H1 (cell line): ENCODE results near the gene SLC22A13. TPM values are rescaled to one million over a fixed set of nuclear protein-coding genes. Genes with fewer than 3 reads are reported as not detected.

Source experiments
- CTCF ChIA-PET: fragments of 300-600 bp; sonication (Branson Sonifier 250); formaldehyde crosslinking; loops from one replicate; lab custom pipeline; 2021; ENCODE audit not compliant: partially characterized antibody; lab: Charles Lee
- POLR2A ChIA-PET: fragments of 300-600 bp; sonication (Branson Sonifier 250); formaldehyde crosslinking; loops from one replicate; lab custom pipeline; 2021; ENCODE audit warnings: inconsistent platforms; ENCODE audit not compliant: partially characterized antibody; lab: Charles Lee
- DNase-seq, 2 experiments: peaks; one replicate each; pipeline versions ENCODE4 v3.0.0 to v3.0.0-alpha.2; 2010 to 2022; ENCODE audit warnings: low spot score in 2 of 2, low read depth in 1 of 2, mixed read lengths in 1 of 2
- FAIRE-seq: peaks from 2 replicates; lab custom pipeline; 2011; peaks lifted over from hg19 to GRCh38; lab: Jason Lieb, UNC
- H2AFZ ChIP-seq: 2 replicates; pipeline ENCODE4 v1.8.1; 2012; ENCODE audit warnings: low read length, inconsistent platforms
- H2AK5ac ChIP-seq: 2 replicates; pipeline ENCODE4 v1.6.1; 2013; ENCODE audit warnings: low read depth, low read length
- H2BK120ac ChIP-seq: replicated peaks from 2 replicates; pipeline ENCODE3; 2013; ENCODE audit warnings: low read depth, low read length, inconsistent platforms
- H2BK12ac ChIP-seq: 2 replicates; pipeline ENCODE4 v1.6.1; 2013; ENCODE audit warnings: low read depth, low read length
- H2BK15ac ChIP-seq: 2 replicates; pipeline ENCODE4 v1.6.1; 2013; ENCODE audit warnings: low read length
- H2BK20ac ChIP-seq: 2 replicates; pipeline ENCODE4 v1.6.1; 2013; ENCODE audit warnings: low read length
- H2BK5ac ChIP-seq: 2 replicates; pipeline ENCODE4 v1.6.1; 2013; ENCODE audit warnings: low read depth, low read length
- H3K14ac ChIP-seq: 2 replicates; pipeline ENCODE4 v1.6.1; 2013; ENCODE audit warnings: inconsistent platforms; ENCODE audit not compliant: insufficient read length
- H3K18ac ChIP-seq: 2 replicates; pipeline ENCODE4 v1.6.1; 2013; ENCODE audit warnings: low read length; ENCODE audit errors: extremely low read depth
- H3K23ac ChIP-seq: 2 replicates; pipeline ENCODE4 v1.6.1; 2013; ENCODE audit warnings: inconsistent platforms; ENCODE audit not compliant: insufficient read length
- H3K23me2 ChIP-seq: 2 replicates; pipeline ENCODE4 v1.6.1; 2013; ENCODE audit warnings: low read depth, low read length
- H3K27ac ChIP-seq: 2 replicates; pipeline ENCODE4 v1.6.1; 2011; ENCODE audit warnings: low read depth, low read length, inconsistent platforms
- H3K27me3 ChIP-seq, 4 experiments: replicated peaks in 1 of 4; 1 replicate in 1 of 4; 2 replicates in 3 of 4; pipeline versions ENCODE4 v1.6.1 to v1.8.1; 2011 to 2013; ENCODE audit warnings: low read length in 3 of 4, mild to moderate bottlenecking in 3 of 4, inconsistent platforms in 2 of 4, mixed read lengths in 2 of 4, moderate library complexity in 1 of 4; ENCODE audit not compliant: control insufficient read depth in 3 of 4, insufficient read depth in 3 of 4; ENCODE audit errors: extremely low read depth in 1 of 4
- H3K36me3 ChIP-seq, 4 experiments: 2 replicates each; pipeline versions ENCODE4 v1.6.1 to v1.8.1; 2011 to 2013; ENCODE audit warnings: mild to moderate bottlenecking in 4 of 4, low read length in 3 of 4, moderate library complexity in 2 of 4, control low read depth in 1 of 4, inconsistent platforms in 1 of 4; ENCODE audit not compliant: insufficient read depth in 4 of 4, control insufficient read depth in 2 of 4
- H3K4ac ChIP-seq: replicated peaks from 2 replicates; pipeline ENCODE3; 2013; ENCODE audit warnings: low read length, low read depth, mixed read lengths, inconsistent platforms; ENCODE audit not compliant: insufficient read length
- H3K4me1 ChIP-seq, 4 experiments: replicated peaks in 1 of 4; 1 replicate in 1 of 4; 2 replicates in 3 of 4; pipeline versions ENCODE4 v1.6.1 to v1.8.1; 2011 to 2013; ENCODE audit warnings: low read length in 3 of 4, inconsistent platforms in 2 of 4, mixed read lengths in 1 of 4; ENCODE audit not compliant: insufficient read depth in 4 of 4, control insufficient read depth in 3 of 4
- H3K4me2 ChIP-seq, 2 experiments: 2 replicates each; pipeline versions ENCODE4 v1.6.1 to v1.8.1; 2011 to 2013; ENCODE audit warnings: low read depth in 2 of 2, low read length in 2 of 2, control low read depth in 1 of 2, inconsistent platforms in 1 of 2, mild to moderate bottlenecking in 1 of 2; ENCODE audit not compliant: insufficient read depth in 1 of 2
- H3K4me3 ChIP-seq, 4 experiments: fragments of 200-600, 300-600 bp in 1 of 4; sonication (generic), shearing (Covaris generic), sonication (Bioruptor Twin) in 1 of 4; 2 replicates each; pipeline versions ENCODE4 v1.5.1 to v1.8.1; 2011 to 2016; ENCODE audit warnings: low read length in 4 of 4, low read depth in 3 of 4, control low read depth in 2 of 4, inconsistent platforms in 2 of 4, mild to moderate bottlenecking in 2 of 4, mixed read lengths in 1 of 4, moderate library complexity in 1 of 4; ENCODE audit not compliant: insufficient read depth in 2 of 4; ENCODE audit errors: extremely low read depth in 1 of 4
- H3K56ac ChIP-seq: replicated peaks from 2 replicates; pipeline ENCODE3; 2013; ENCODE audit warnings: low read depth, mild to moderate bottlenecking, mixed read lengths, low read length, inconsistent platforms; ENCODE audit not compliant: insufficient read length
- H3K79me1 ChIP-seq: 2 replicates; pipeline ENCODE4 v1.6.1; 2013; ENCODE audit warnings: low read depth, low read length, control low read depth
- H3K79me2 ChIP-seq, 2 experiments: 2 replicates each; pipeline versions ENCODE4 v1.6.1 to v1.8.1; 2012 to 2013; ENCODE audit warnings: low read length in 2 of 2, mild to moderate bottlenecking in 2 of 2, inconsistent platforms in 1 of 2; ENCODE audit not compliant: insufficient read depth in 2 of 2, control insufficient read depth in 1 of 2
- H3K9ac ChIP-seq, 4 experiments: replicated peaks in 1 of 4; 1 replicate in 1 of 4; 2 replicates in 3 of 4; pipeline versions ENCODE4 v1.6.1 to v1.8.1; 2011 to 2013; ENCODE audit warnings: low read depth in 3 of 4, low read length in 3 of 4, control low read depth in 2 of 4, mild to moderate bottlenecking in 2 of 4, moderate library complexity in 2 of 4, inconsistent platforms in 1 of 4; ENCODE audit errors: extremely low read depth in 1 of 4
- H3K9me3 ChIP-seq, 2 experiments: 2 replicates each; pipeline versions ENCODE4 v1.6.1 to v1.8.1; 2012 to 2013; ENCODE audit warnings: mild to moderate bottlenecking in 2 of 2, moderate library complexity in 2 of 2, control low read depth in 1 of 2, inconsistent platforms in 1 of 2, low read depth in 1 of 2, low read length in 1 of 2, mixed read lengths in 1 of 2; ENCODE audit not compliant: insufficient read depth in 2 of 2
- H4K20me1 ChIP-seq, 2 experiments: replicated peaks in 1 of 2; 2 replicates each; pipeline versions ENCODE3 to v1.8.1; 2011 to 2013; ENCODE audit warnings: inconsistent platforms in 2 of 2, low read length in 2 of 2, mild to moderate bottlenecking in 1 of 2; ENCODE audit not compliant: insufficient read depth in 2 of 2, control insufficient read depth in 1 of 2
- H4K5ac ChIP-seq: 2 replicates; pipeline ENCODE4 v1.6.1; 2013; ENCODE audit warnings: low read length, low read depth, mixed read lengths, inconsistent platforms; ENCODE audit not compliant: insufficient read length
- H4K8ac ChIP-seq: 2 replicates; pipeline ENCODE4 v1.8.0; 2013; ENCODE audit warnings: mild to moderate bottlenecking, moderate library complexity, low read length, inconsistent platforms; ENCODE audit not compliant: insufficient read depth; ENCODE audit errors: extremely low read depth
- H4K91ac ChIP-seq: replicated peaks from 2 replicates; pipeline ENCODE3; 2013; ENCODE audit warnings: low read length, mixed read lengths, inconsistent platforms; ENCODE audit not compliant: insufficient read length
- ASH2L ChIP-seq: fragments of 200-600, 300-600 bp; sonication (generic); IDR thresholded peaks from one replicate; pipeline ENCODE4 v1.7.1; 2017; ENCODE audit warnings: low read length
- BRCA1 ChIP-seq: IDR thresholded peaks from 2 replicates; pipeline ENCODE4 v1.6.1; 2012; ENCODE audit warnings: low read depth, low read length, improper control_type of control experiment
- JUN ChIP-seq: IDR thresholded peaks from 2 replicates; pipeline ENCODE4 v1.6.1; 2011; ENCODE audit warnings: low read depth, mild to moderate bottlenecking, improper control_type of control experiment, low read length
- KDM4A ChIP-seq: IDR thresholded peaks from one replicate; pipeline ENCODE4 v1.7.1; 2012; ENCODE audit warnings: low read depth, mild to moderate bottlenecking, moderate library complexity, low read length, inconsistent platforms; ENCODE audit not compliant: severe bottlenecking
- KDM5A ChIP-seq: fragments of 200-600 bp; IDR thresholded peaks from 2 replicates; pipeline ENCODE4 v1.7.1; 2012; ENCODE audit warnings: mild to moderate bottlenecking, low read length, inconsistent platforms, mixed read lengths
- NRF1 ChIP-seq: IDR thresholded peaks from 2 replicates; pipeline ENCODE4 v1.6.1; 2011; ENCODE audit warnings: mild to moderate bottlenecking, low read depth, low read length, improper control_type of control experiment
- POU5F1 ChIP-seq: IDR thresholded peaks from 2 replicates; pipeline ENCODE4 v1.6.1; 2011; ENCODE audit warnings: low read depth, mild to moderate bottlenecking, low read length, moderate library complexity
- RBBP5 ChIP-seq: IDR thresholded peaks from 2 replicates; pipeline ENCODE4 v1.7.1; 2012; ENCODE audit warnings: low read depth, mild to moderate bottlenecking, inconsistent platforms, low read length, moderate library complexity, borderline replicate concordance
- SAP30 ChIP-seq: fragments of 300-600 bp; sonication (generic); IDR thresholded peaks from 2 replicates; pipeline ENCODE4 v1.7.1; 2012; ENCODE audit warnings: low read length, moderate library complexity, mild to moderate bottlenecking, inconsistent platforms; ENCODE audit not compliant: insufficient read depth, insufficient replicate concordance
- SRF ChIP-seq: IDR thresholded peaks from 2 replicates; pipeline ENCODE4 v1.6.1; 2011; ENCODE audit warnings: mild to moderate bottlenecking, low read depth, low read length, moderate library complexity
- TCF12 ChIP-seq: IDR thresholded peaks from 2 replicates; pipeline ENCODE4 v1.6.1; 2011; ENCODE audit warnings: low read depth, mild to moderate bottlenecking, low read length
- WGBS, 2 experiments: shearing (Covaris generic) in 1 of 2; methylation state at CpG; one replicate each; pipeline versions ENCODE4 v1.1.6 to v1.1.7; 2013 to 2015; ENCODE audit warnings: low lambda C conversion rate in 2 of 2, mixed read lengths in 2 of 2, inconsistent platforms in 1 of 2, low coverage in 1 of 2, missing lambda C conversion rate in 1 of 2; ENCODE audit not compliant: insufficient replicate concordance in 2 of 2, insufficient coverage in 1 of 2, insufficient read length in 1 of 2; ENCODE audit errors: extremely low coverage in 1 of 2, missing lambda C conversion rate in 1 of 2; 5-methylcytosine and 5-hydroxymethylcytosine counted together
- polyA plus RNA-seq, 7 experiments: library from polyadenylated mRNA; depleted of rRNA in 3 of 7; stranded (reverse) in 5 of 7; unstranded in 2 of 7; fragments of >200 nt in 5 of 7; fragments of 200-250 nt in 2 of 7; gene quantifications; 1 replicate in 5 of 7; 2 replicates in 1 of 7; 4 replicates in 1 of 7; pipeline versions ENCODE4 v1.2.1 to v1.2.3, GENCODE V29; 2011 to 2013; ENCODE audit warnings: missing spikeins in 2 of 7, mixed read lengths in 2 of 7
- total RNA-seq: library from RNA; stranded (reverse); fragmentation: NEBNext Ultra II Directional; extraction: Animal tissue kit (Norgen Biotek cat#: 25700); gene quantifications from 2 replicates; pipeline ENCODE4 v1.2.1, GENCODE V29; 2021
- TF ChIP-seq, protein P1 (sequence below): IDR thresholded peaks from 2 replicates; pipeline ENCODE4 v1.6.1; 2011; ENCODE audit warnings: low read depth, mild to moderate bottlenecking, low read length; ENCODE audit not compliant: insufficient read depth

SLC22A13 gene
- total and polyA plus RNA-seq, 2 of the 8 experiments (the other 6 are each of a cell fraction or from before 2014, with no cell fraction given): 0.05 to 0.41 TPM

DNA sequence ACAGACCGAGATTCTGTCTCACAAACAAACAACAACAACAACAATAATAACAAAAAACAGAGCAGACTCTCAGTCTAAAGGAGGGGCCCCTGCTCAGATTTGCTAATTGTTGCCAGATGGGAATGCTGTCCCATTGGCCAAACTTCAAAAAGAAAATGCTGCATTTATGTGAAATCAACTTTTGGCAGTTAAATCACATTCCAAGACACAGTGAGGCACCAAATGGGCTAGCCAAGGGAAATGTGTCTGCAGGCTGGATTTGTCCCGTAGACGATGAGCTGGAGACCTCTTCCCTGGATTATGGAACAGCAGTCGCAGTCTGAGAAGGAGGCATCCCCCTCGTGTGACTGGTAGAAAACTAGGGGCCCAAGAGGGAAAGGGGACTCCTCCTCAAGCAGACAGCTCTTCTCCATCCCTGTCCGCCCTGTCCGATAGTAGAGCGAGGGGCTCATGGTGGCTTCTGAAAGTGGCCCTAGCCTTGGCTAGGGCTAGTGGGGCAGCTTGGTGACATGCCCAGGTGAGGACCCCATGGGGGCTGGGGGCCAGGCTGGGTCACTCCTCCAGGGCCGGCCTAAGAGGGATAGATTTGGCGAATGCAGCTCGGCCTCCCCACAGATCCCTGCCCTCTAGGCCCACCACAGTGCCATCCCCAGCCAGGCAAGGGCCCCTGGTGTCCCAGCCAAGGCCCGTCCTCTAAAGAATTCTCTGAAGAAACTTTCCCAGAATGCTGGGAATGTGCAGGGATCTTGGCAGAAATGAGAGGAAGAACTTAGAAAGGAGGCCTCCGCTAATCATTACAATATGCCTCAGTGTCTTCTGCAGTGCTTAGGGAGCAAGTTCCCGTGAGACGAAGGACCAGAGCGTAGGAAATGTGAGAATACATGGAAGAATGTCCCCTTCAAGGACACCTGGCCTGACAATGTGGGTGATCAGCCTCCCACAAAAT lies 18.5 kb downstream of the SLC22A13 start:
- H3K56ac ChIP-seq: no peak overlapping the region
- no peaks in the 10 kb centered on the region for H3K4me1 ChIP-seq
- H3K4ac ChIP-seq: no peak overlapping the region
- no peaks in the 10 kb centered on the region for H4K20me1 ChIP-seq
- no peak for DNase-seq
- no peak for FAIRE-seq
- H4K8ac ChIP-seq: no peak overlapping the region; the same call in 1 of the 2 replicates
- no peak overlapping the region for H3K14ac ChIP-seq
- no peak overlapping the region for H2BK15ac ChIP-seq
- H4K91ac ChIP-seq: no peak overlapping the region
- H3K9ac ChIP-seq: no peak overlapping the region
- H2BK20ac ChIP-seq: no peak overlapping the region
- no peaks in the 10 kb centered on the region for H3K9me3 ChIP-seq
- no peak overlapping the region for H3K4me3 ChIP-seq
- no peak overlapping the region for H2AFZ ChIP-seq
- ChIA-PET POLR2A (no interaction called here), CTCF (interaction anchor here (0.7 to 5.2 kb wide), 5 partner anchors 12 to 136 kb away, joined by 3 to 22 read pairs (median 3); no protein-coding TSS in a partner anchor)
- H3K27me3 ChIP-seq: no peaks in the 10 kb centered on the region
- 88% methylated on average over 15 of the region's 16 CpGs; no CpG with 5 or more reads in 1 of the 2 experiments for WGBS, 2 experiments
- no peak overlapping the region for H3K27ac ChIP-seq
- H2AK5ac ChIP-seq: no peak overlapping the region
- no peak overlapping the region for H3K18ac ChIP-seq
- no peak overlapping the region for H3K23ac ChIP-seq
- no peak overlapping the region for H4K5ac ChIP-seq
- H3K23me2 ChIP-seq: no peaks in the 10 kb centered on the region
- H3K4me2 ChIP-seq: no peak overlapping the region
- no peak overlapping the region for H2BK120ac ChIP-seq
- no peaks in the 10 kb centered on the region for H3K79me1 ChIP-seq
- H2BK5ac ChIP-seq: no peak overlapping the region
- H3K36me3 ChIP-seq: no peaks in the 10 kb centered on the region
- H3K79me2 ChIP-seq: no peaks in the 10 kb centered on the region
- H2BK12ac ChIP-seq: no peak overlapping the region
- no peak for TF ChIP-seq NRF1
- TF ChIP-seq SRF: no peak
- no peak for TF ChIP-seq JUN
- no peak for TF ChIP-seq RBBP5
- no peak for TF ChIP-seq TCF12
- no peak for TF ChIP-seq SAP30
- no peak for TF ChIP-seq KDM5A
- TF ChIP-seq BRCA1: no peak
- no peak for TF ChIP-seq POU5F1
- TF ChIP-seq, protein P1, sequence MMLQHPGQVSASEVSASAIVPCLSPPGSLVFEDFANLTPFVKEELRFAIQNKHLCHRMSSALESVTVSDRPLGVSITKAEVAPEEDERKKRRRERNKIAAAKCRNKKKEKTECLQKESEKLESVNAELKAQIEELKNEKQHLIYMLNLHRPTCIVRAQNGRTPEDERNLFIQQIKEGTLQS: no peak
- no peak for TF ChIP-seq KDM4A
- no peak for TF ChIP-seq ASH2L
